ENCODE data around the gene EIF4G2. TPM values are rescaled to one million over a fixed set of nuclear protein-coding genes. Genes with fewer than 3 reads are reported as not detected.

Gene EIF4G2
- total RNA-seq, 1 donor, result 782 TPM

DNA sequence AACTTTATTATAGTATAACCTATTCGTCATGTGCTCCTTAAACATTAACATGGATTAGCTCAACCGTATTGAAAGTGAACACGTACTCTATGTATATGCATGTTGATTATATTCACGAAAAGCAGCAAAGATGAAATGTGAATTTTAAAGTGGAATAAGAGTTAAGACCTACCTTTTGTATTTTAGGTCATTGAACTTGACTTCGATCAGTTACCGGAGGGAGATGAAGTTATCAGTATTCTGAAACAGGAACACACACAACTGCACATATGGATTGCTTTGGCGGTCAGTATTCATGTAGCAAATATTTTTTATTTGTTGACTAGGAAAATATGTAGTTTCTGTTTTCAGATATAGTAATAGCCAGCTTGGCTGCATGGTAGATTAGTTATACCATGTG lies 56.2 kb downstream of the EIF4G2 start:
- DNase-seq (ENCODE audit: insufficient read length, low spot score, missing footprints), result no peak
- H3K79me2 ChIP-seq (ENCODE audit: insufficient read depth, low read length), result peaks cover 24% of the 10 kb centered on the region
- no peak overlapping the region for H2AFZ ChIP-seq (ENCODE audit: low read length)
- H3K27me3 ChIP-seq (ENCODE audit: insufficient read depth, low read length), result no peaks in the 10 kb centered on the region
- H3K27ac ChIP-seq (ENCODE audit: low read depth, low read length), result no peak overlapping the region
- H3K9me3 ChIP-seq (ENCODE audit: low read depth, low read length), result no peaks in the 10 kb centered on the region
- peak overlapping the region; percentile 96 for H3K4me2 ChIP-seq (ENCODE audit: insufficient read depth, low read length)
- H4K20me1 ChIP-seq (ENCODE audit: insufficient read depth, low read length), result peaks cover 14% of the 10 kb centered on the region
- peaks cover 45% of the 10 kb centered on the region for H3K36me3 ChIP-seq (ENCODE audit: insufficient read depth, low read length)
- H3K4me1 ChIP-seq (ENCODE audit: insufficient read depth, low read length), result peaks cover 9% of the 10 kb centered on the region
- peak overlapping the region; percentile 99 for H3K4me3 ChIP-seq (ENCODE audit: insufficient read depth, low read length)
- TF ChIP-seq, protein P1, sequence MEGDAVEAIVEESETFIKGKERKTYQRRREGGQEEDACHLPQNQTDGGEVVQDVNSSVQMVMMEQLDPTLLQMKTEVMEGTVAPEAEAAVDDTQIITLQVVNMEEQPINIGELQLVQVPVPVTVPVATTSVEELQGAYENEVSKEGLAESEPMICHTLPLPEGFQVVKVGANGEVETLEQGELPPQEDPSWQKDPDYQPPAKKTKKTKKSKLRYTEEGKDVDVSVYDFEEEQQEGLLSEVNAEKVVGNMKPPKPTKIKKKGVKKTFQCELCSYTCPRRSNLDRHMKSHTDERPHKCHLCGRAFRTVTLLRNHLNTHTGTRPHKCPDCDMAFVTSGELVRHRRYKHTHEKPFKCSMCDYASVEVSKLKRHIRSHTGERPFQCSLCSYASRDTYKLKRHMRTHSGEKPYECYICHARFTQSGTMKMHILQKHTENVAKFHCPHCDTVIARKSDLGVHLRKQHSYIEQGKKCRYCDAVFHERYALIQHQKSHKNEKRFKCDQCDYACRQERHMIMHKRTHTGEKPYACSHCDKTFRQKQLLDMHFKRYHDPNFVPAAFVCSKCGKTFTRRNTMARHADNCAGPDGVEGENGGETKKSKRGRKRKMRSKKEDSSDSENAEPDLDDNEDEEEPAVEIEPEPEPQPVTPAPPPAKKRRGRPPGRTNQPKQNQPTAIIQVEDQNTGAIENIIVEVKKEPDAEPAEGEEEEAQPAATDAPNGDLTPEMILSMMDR (IDR thresholded peaks at IDR 0.05; ENCODE audit: extremely low read depth, low read depth, low read length), result no peak

- TF ChIP-seq, protein P1 (IDR thresholded peaks at IDR 0.05; ENCODE audit: extremely low read depth, low read depth, low read length), result no peak
- H3K27ac ChIP-seq (ENCODE audit: low read depth, low read length), result peak overlapping the region; percentile 84
- H3K79me2 ChIP-seq (ENCODE audit: insufficient read depth, low read length), result peaks cover 24% of the 10 kb centered on the region
- H3K4me3 ChIP-seq (ENCODE audit: insufficient read depth, low read length), result peak overlapping the region; percentile 99
- H2AFZ ChIP-seq (ENCODE audit: low read length), result peak overlapping the region; percentile 96
- peaks cover 9% of the 10 kb centered on the region for H3K4me1 ChIP-seq (ENCODE audit: insufficient read depth, low read length)
- peaks cover 14% of the 10 kb centered on the region for H4K20me1 ChIP-seq (ENCODE audit: insufficient read depth, low read length)
- H3K36me3 ChIP-seq (ENCODE audit: insufficient read depth, low read length), result peaks cover 41% of the 10 kb centered on the region
- no peak for DNase-seq (ENCODE audit: insufficient read length, low spot score, missing footprints)
- H3K9me3 ChIP-seq (ENCODE audit: low read depth, low read length), result no peaks in the 10 kb centered on the region
- H3K4me2 ChIP-seq (ENCODE audit: insufficient read depth, low read length), result peak overlapping the region; percentile 96
- no peaks in the 10 kb centered on the region for H3K27me3 ChIP-seq (ENCODE audit: insufficient read depth, low read length)
Measured at GRCh38 chr11:10752061-10752460, 56.7 kb downstream of the EIF4G2 start.

DNA sequence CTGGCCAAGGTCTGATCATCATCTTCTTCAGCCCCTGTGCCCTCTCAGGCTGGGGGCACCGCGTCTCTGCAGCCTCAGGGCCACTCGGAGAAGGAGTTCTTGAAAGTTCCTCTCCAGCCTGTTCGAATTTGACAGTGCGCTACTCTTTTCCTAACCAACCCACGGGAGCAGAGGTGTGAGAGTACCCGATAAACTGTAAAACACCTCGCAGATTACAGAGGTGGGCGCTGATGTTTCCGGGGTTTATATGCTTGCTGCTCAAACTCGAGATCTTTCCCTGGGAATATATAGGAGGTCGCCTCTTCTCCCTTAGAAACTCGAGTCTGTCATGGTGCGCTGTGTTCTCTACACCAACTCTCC lies 57.2 kb downstream of the EIF4G2 start:
- TF ChIP-seq, protein P1 (IDR thresholded peaks at IDR 0.05; ENCODE audit: extremely low read depth, low read depth, low read length), result no peak
- H3K79me2 ChIP-seq (ENCODE audit: insufficient read depth, low read length), result peaks cover 24% of the 10 kb centered on the region
- peaks cover 36% of the 10 kb centered on the region for H3K36me3 ChIP-seq (ENCODE audit: insufficient read depth, low read length)
- H2AFZ ChIP-seq (ENCODE audit: low read length), result peak overlapping the region; percentile 96
- peak overlapping the region; percentile 96 for H3K4me2 ChIP-seq (ENCODE audit: insufficient read depth, low read length)
- DNase-seq (ENCODE audit: insufficient read length, low spot score, missing footprints), result peak; percentile 29
- H3K27ac ChIP-seq (ENCODE audit: low read depth, low read length), result peak overlapping the region; percentile 84
- peak overlapping the region; percentile 99 for H3K4me3 ChIP-seq (ENCODE audit: insufficient read depth, low read length)
- no peaks in the 10 kb centered on the region for H3K9me3 ChIP-seq (ENCODE audit: low read depth, low read length)
- peaks cover 14% of the 10 kb centered on the region for H4K20me1 ChIP-seq (ENCODE audit: insufficient read depth, low read length)
- peaks cover 9% of the 10 kb centered on the region for H3K4me1 ChIP-seq (ENCODE audit: insufficient read depth, low read length)
- H3K27me3 ChIP-seq (ENCODE audit: insufficient read depth, low read length), result no peaks in the 10 kb centered on the region

- Histone ChIP-seq H3K4me2 (ENCODE audit: insufficient read depth, low read length) (peak within 1 kb of the TSS; percentile 96), H2AFZ (ENCODE audit: low read length) (peak within 1 kb of the TSS; percentile 96), H3K4me3 (ENCODE audit: insufficient read depth, low read length) (peak within 1 kb of the TSS; percentile 99), H3K36me3 (ENCODE audit: insufficient read depth, low read length) (peaks cover 30% of the 10 kb centered on the region), H3K9me3 (ENCODE audit: low read depth, low read length) (no peaks in the 10 kb centered on the region), H3K27me3 (ENCODE audit: insufficient read depth, low read length) (no peaks in the 10 kb centered on the region), H3K4me1 (ENCODE audit: insufficient read depth, low read length) (peaks cover 9% of the 10 kb centered on the region), H4K20me1 (ENCODE audit: insufficient read depth, low read length) (peaks cover 14% of the 10 kb centered on the region), H3K27ac (ENCODE audit: low read depth, low read length) (peak within 1 kb of the TSS; percentile 84), H3K79me2 (ENCODE audit: insufficient read depth, low read length) (peaks cover 24% of the 10 kb centered on the region)
- peak; percentile 92 for DNase-seq (ENCODE audit: insufficient read length, low spot score, missing footprints)
- TF ChIP-seq, protein P1 (IDR thresholded peaks at IDR 0.05; ENCODE audit: extremely low read depth, low read depth, low read length), result no peak
Measured at GRCh38 chr11:10750838-10751580, 57.7 kb downstream of the EIF4G2 start, which contains the start of gene CTR9. Gene CTR9 (plus strand): TSS chr11:10751246. CDS start chr11:10751413, 167 bp downstream.

All from osteoblast (primary cell).